A549 (cell line): Measurements from ENCODE around the gene KRTAP4-12. TPM values are rescaled to one million over a fixed set of nuclear protein-coding genes. Genes with fewer than 3 reads are reported as not detected.
A peak's percentile ranks its signal among the peaks of the same experiment; 100 is the strongest.
"Not testable (repeated sequence)": the region's sequence is repeated elsewhere in the genome, so short reads cannot be mapped to it uniquely, and the experiment has no call there.

Experiments used
- ATAC-seq, 2 experiments: fragments of 200-7000 bp in 1 of 2; fragments of >200 bp in 1 of 2; cut with Nextera tagmentation in 1 of 2; cut with Tn5 transposase in 1 of 2; 3 replicates each; pipeline versions ENCODE4 v1.8.0 to v1.9.1; 2018 to 2020; ENCODE audit warnings: mild to moderate bottlenecking in 1 of 2, moderate library complexity in 1 of 2
- CTCF ChIA-PET: fragments of 300-600 bp; sonication (Branson Sonifier 250); formaldehyde crosslinking; extraction: SDS; loops from one replicate; lab custom pipeline; 2021; ENCODE audit warnings: antibody characterized with exemption, inconsistent platforms; lab: Yijun Ruan, JAX
- POLR2A ChIA-PET: fragments of 350-600 bp; formaldehyde crosslinking; extraction: SDS; loops from one replicate; lab custom pipeline; 2021; ENCODE audit warnings: antibody characterized with exemption, inconsistent platforms; lab: Yijun Ruan, JAX
- DNase-seq, 2 experiments: peaks; one replicate each; pipeline versions ENCODE4 v3.0.0 to v3.0.0-alpha.2; 2011 to 2016; ENCODE audit warnings: low read depth in 1 of 2, low spot score in 1 of 2
- FAIRE-seq: peaks from 2 replicates; lab custom pipeline; 2011; peaks lifted over from hg19 to GRCh38; lab: Jason Lieb, UNC
- H3K27ac ChIP-seq, 2 experiments: fragments of >200 bp; sonication (Bioruptor Twin); formaldehyde crosslinking; 3 replicates each; pipeline ENCODE4 v1.5.1; 2016 to 2017
- H3K4me1 ChIP-seq: fragments of >200 bp; sonication (Bioruptor Twin); formaldehyde crosslinking; 3 replicates; pipeline ENCODE4 v1.6.1; 2016
- H3K4me2 ChIP-seq: fragments of >200 bp; sonication (Bioruptor Twin); formaldehyde crosslinking; 3 replicates; pipeline ENCODE4 v1.6.1; 2016
- H3K4me3 ChIP-seq: fragments of >200 bp; sonication (Bioruptor Twin); formaldehyde crosslinking; 3 replicates; pipeline ENCODE4 v1.5.1; 2016
- H3K9me3 ChIP-seq: fragments of >200 bp; sonication (Bioruptor Twin); formaldehyde crosslinking; 3 replicates; pipeline ENCODE4 v1.6.1; 2016
- BCL3 ChIP-seq: fragments of >200 bp; sonication (Bioruptor Twin); formaldehyde crosslinking; IDR thresholded peaks from 3 replicates; pipeline ENCODE4 v1.6.1; 2016
- CBX2 ChIP-seq: fragments of 200-600 bp; sonication (generic); IDR thresholded peaks from 2 replicates; pipeline ENCODE4 v1.6.1; 2016; ENCODE audit warnings: low read depth, mild to moderate bottlenecking, borderline replicate concordance
- EP300 ChIP-seq, 2 experiments: fragments of >200 bp; sonication (Bioruptor Twin); formaldehyde crosslinking; IDR thresholded peaks; 2 replicates in 1 of 2; 3 replicates in 1 of 2; pipeline ENCODE4 v1.6.1; 2016 to 2017
- ESRRA ChIP-seq: fragments of 150-350 bp; IDR thresholded peaks from 2 replicates; pipeline ENCODE4 v1.6.1; 2014; ENCODE audit warnings: mild to moderate bottlenecking, low read length, borderline replicate concordance
- HDAC2 ChIP-seq: fragments of 200-600 bp; sonication (generic); IDR thresholded peaks from 2 replicates; pipeline ENCODE4 v1.6.1; 2016
- JUN ChIP-seq, 2 experiments: fragments of >200 bp; sonication (Bioruptor Twin); formaldehyde crosslinking; IDR thresholded peaks; 2 replicates in 1 of 2; 3 replicates in 1 of 2; pipeline ENCODE4 v1.6.1; 2016 to 2017
- MAX ChIP-seq: IDR thresholded peaks from 2 replicates; pipeline ENCODE4 v1.6.1; 2012
- MAZ ChIP-seq: fragments of 150-350 bp; IDR thresholded peaks from 2 replicates; pipeline ENCODE4 v1.6.1; 2014; ENCODE audit warnings: antibody characterized with exemption, low read depth, low read length, borderline replicate concordance
- NR3C1 ChIP-seq: fragments of >200 bp; sonication (Bioruptor Twin); formaldehyde crosslinking; IDR thresholded peaks from 3 replicates; pipeline ENCODE4 v1.6.1; 2017
- PHF8 ChIP-seq: fragments of 200-600 bp; sonication (generic); IDR thresholded peaks from 2 replicates; pipeline ENCODE4 v1.6.1; 2016; ENCODE audit warnings: low read depth, mild to moderate bottlenecking, antibody characterized with exemption, moderate library complexity, borderline replicate concordance
- RARB ChIP-seq: fragments of 250-450 bp; sonication (Bioruptor Pico); IDR thresholded peaks from 2 replicates; pipeline ENCODE4 v1.8.0; 2021; ENCODE audit warnings: mild to moderate bottlenecking, moderate library complexity
- RCOR1 ChIP-seq: fragments of 150-350 bp; IDR thresholded peaks from 2 replicates; pipeline ENCODE4 v1.6.1; 2014; ENCODE audit warnings: antibody characterized with exemption, low read length, low read depth
- REST ChIP-seq: fragments of 200-600 bp; sonication (generic); IDR thresholded peaks from 2 replicates; pipeline ENCODE4 v1.6.1; 2016; ENCODE audit warnings: antibody characterized with exemption, mild to moderate bottlenecking, moderate library complexity
- RFX5 ChIP-seq: fragments of 450-650 bp; IDR thresholded peaks from 2 replicates; pipeline ENCODE4 v1.7.1; 2014; ENCODE audit warnings: antibody characterized with exemption, mild to moderate bottlenecking, moderate library complexity
- SMC3 ChIP-seq: fragments of >200 bp; sonication (Bioruptor Twin); formaldehyde crosslinking; IDR thresholded peaks from 3 replicates; pipeline ENCODE4 v1.6.1; 2018; ENCODE audit warnings: inconsistent platforms
- TFCP2L1 ChIP-seq: fragments of 250-450 bp; sonication (Bioruptor Pico); IDR thresholded peaks from 2 replicates; pipeline ENCODE4 v1.5.0; 2021; ENCODE audit warnings: mild to moderate bottlenecking
- TP53 ChIP-seq: fragments of 250-450 bp; sonication (Bioruptor Pico); IDR thresholded peaks from 2 replicates; pipeline ENCODE4 v1.5.0; 2021; ENCODE audit warnings: mild to moderate bottlenecking, moderate library complexity
- WGBS: methylation state at CpG from one replicate; pipeline ENCODE4 v1.1.6; 2017; ENCODE audit errors: missing lambda C conversion rate; 5-methylcytosine and 5-hydroxymethylcytosine counted together
- polyA plus RNA-seq, 4 experiments: library from polyadenylated mRNA; depleted of rRNA in 3 of 4; stranded (reverse); fragments of >200 nt; fragmentation: RNase III in 1 of 4; extraction: RNeasy Plus Mini Kit Qiagen cat#74134 plus additional on column Dnase treatment in 1 of 4; gene quantifications; 2 replicates in 3 of 4; 3 replicates in 1 of 4; pipeline ENCODE4 v1.2.3, GENCODE V29; 2011 to 2017

The KRTAP4-12 gene
- polyA plus RNA-seq, 2 of the 4 experiments (the other 2 are of a cell fraction), result not detected

- TF ChIP-seq TP53 (no peak), MAX (no peak), CBX2 (no peak), MAZ (no peak), JUN (IDR thresholded peaks at IDR 0.05) (no peak), RARB (no peak)
- TF ChIP-seq, all 56 proteins: peak for 0
- Histone ChIP-seq H3K9me3 (no peaks in the 10 kb centered on the region), H3K4me3 (no peak overlapping the region), H3K27ac (no peak overlapping the region), H3K4me2 (no peak overlapping the region), H3K4me1 (no peaks in the 10 kb centered on the region)
- POLR2A ChIA-PET, result no interaction called here
- ATAC-seq (no peak), DNase-seq (no peak), FAIRE-seq (no peak)
- 63% methylated on average over 2 of the region's 2 CpGs for WGBS
- CTCF ChIA-PET, result no interaction called here
Observed at GRCh38 chr17:41121742-41122141, 2.2 kb downstream of the KRTAP4-12 start.

- CTCF ChIA-PET, POLR2A ChIA-PET, H3K4me3 ChIP-seq, H3K27ac ChIP-seq, H3K9me3 ChIP-seq, H3K4me1 ChIP-seq, H3K4me2 ChIP-seq, ATAC-seq, DNase-seq: not testable (repeated sequence)
- 75% methylated on average over 11 of the region's 11 CpGs for WGBS
- FAIRE-seq, result peak; percentile 98
Observed at GRCh38 chr17:41119696-41120690, 4.0 kb downstream of the KRTAP4-12 start.

GRCh38 chr17:41118721-41119120, 5.3 kb downstream of the KRTAP4-12 start:
- POLR2A ChIA-PET, result no interaction called here
- ATAC-seq (no peak), DNase-seq (no peak), FAIRE-seq (no peak)
- Histone ChIP-seq H3K4me3 (no peak overlapping the region), H3K27ac (no peak overlapping the region), H3K4me2 (no peak overlapping the region), H3K4me1 (no peaks in the 10 kb centered on the region), H3K9me3 (no peaks in the 10 kb centered on the region)
- 70% methylated on average over 4 of the region's 4 CpGs for WGBS
- no peak for TF ChIP-seq PHF8
- TF ChIP-seq HDAC2, result no peak
- TF ChIP-seq REST, result no peak
- no peak for TF ChIP-seq ESRRA
- no peak for TF ChIP-seq SMC3
- no peak for TF ChIP-seq NR3C1
- TF ChIP-seq TFCP2L1, result no peak
- no peak for TF ChIP-seq BCL3
- TF ChIP-seq RFX5, result no peak
- TF ChIP-seq EP300 (IDR thresholded peaks at IDR 0.05), result no peak
- TF ChIP-seq RCOR1, result no peak
- CTCF ChIA-PET, result no interaction called here

- WGBS, result 65% methylated on average over 6 of the region's 10 CpGs
- CTCF ChIA-PET, H3K4me1 ChIP-seq, ATAC-seq, H3K27ac ChIP-seq, DNase-seq, POLR2A ChIA-PET, FAIRE-seq, H3K9me3 ChIP-seq, H3K4me3 ChIP-seq, H3K4me2 ChIP-seq: not testable (repeated sequence)
Observed at GRCh38 chr17:41117846-41118386, 6.1 kb downstream of the KRTAP4-12 start, which contains the start of gene KRTAP4-11. KRTAP4-11 (minus strand) TSS chr17:41118373; CDS start chr17:41118315, 58 bp downstream.
